ENCODE data around the gene DPCD. TPM values are rescaled to one million over a fixed set of nuclear protein-coding genes. Genes with fewer than 3 reads are reported as not detected.
A peak's percentile ranks its signal among the peaks of the same experiment; 100 is the strongest.

Gene DPCD
- total RNA-seq, 6 experiments from 2014 or later: 2.2 to 4.3 (median 3.5) TPM

GRCh38 chr10:101616415-101617101 lies 28.4 kb downstream of the DPCD start:
- intact Hi-C loops (cut with DNase I): no loop called here
- peak in 2 of 4 donors; percentile 18 for ATAC-seq
- no peak for DNase-seq

DNA sequence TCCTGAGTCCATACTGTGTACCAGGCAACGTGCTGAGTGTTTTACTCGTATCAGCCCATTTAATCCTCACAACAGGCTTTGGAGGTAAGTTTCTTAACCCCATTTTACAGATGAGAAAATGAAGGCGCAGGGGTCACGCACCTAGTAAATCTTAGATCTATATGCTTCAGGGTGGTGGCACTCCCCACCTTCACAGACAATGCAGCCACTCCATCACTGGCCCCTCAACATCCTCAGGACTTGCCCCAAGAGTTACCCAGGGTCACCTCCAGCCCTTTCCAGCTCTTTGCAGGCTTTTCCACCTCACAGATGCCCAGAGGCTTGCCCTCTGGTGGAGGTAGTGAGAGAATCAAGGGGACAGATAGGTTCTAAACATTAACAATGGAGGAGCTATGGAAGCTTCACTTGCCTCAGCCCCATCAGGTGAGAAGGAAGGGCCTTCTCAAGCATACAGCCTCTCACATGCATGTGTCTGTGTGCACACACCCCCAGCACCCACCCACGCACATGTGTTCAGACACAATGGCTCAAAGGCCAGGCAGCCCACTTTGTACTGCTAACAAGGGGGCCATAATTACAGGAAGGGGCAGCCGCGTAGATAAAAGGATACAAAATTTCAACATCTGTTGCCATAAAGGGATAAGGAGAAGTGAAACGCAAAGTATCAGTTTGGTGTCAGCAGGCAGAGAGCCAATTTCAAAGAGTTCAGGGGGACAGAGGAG lies 29.1 kb downstream of the DPCD start:
- TF ChIP-seq CTCF (IDR thresholded peaks at IDR 0.05) (no peak), POLR2A (IDR thresholded peaks at IDR 0.05) (no peak)
- H3K4me3 ChIP-seq: no peak overlapping the region
- H3K27me3 ChIP-seq: no peaks in the 10 kb centered on the region
- no peaks in the 10 kb centered on the region for H3K9me3 ChIP-seq
- H3K36me3 ChIP-seq: peaks cover 0 to 2% (median 0%) of the 10 kb centered on the region in 4 donors
- no peak for DNase-seq
- WGBS (ENCODE audit: insufficient coverage, low coverage, low lambda C conversion rate, missing lambda C conversion rate): 86% methylated on average over 6 of the region's 8 CpGs
- H3K4me1 ChIP-seq: no peaks in the 10 kb centered on the region
- intact Hi-C loops (cut with DNase I): no loop called here
- no peak for ATAC-seq
- H3K27ac ChIP-seq: no peak overlapping the region

More at GRCh38 chr10:101616415-101617101, 28.4 kb downstream of the DPCD start:
- H3K27me3 ChIP-seq: no peaks in the 10 kb centered on the region
- no peak overlapping the region for H3K27ac ChIP-seq
- no peaks in the 10 kb centered on the region for H3K4me1 ChIP-seq
- WGBS (ENCODE audit: insufficient coverage, low coverage, low lambda C conversion rate, missing lambda C conversion rate): 48% methylated on average over 4 of the region's 9 CpGs
- no peak for TF ChIP-seq CTCF (IDR thresholded peaks at IDR 0.05)
- TF ChIP-seq POLR2A (IDR thresholded peaks at IDR 0.05): no peak
- H3K4me3 ChIP-seq: no peak overlapping the region
- H3K9me3 ChIP-seq: no peaks in the 10 kb centered on the region
- H3K36me3 ChIP-seq: peaks cover 0 to 4% (median 0%) of the 10 kb centered on the region in 4 donors

DNA sequence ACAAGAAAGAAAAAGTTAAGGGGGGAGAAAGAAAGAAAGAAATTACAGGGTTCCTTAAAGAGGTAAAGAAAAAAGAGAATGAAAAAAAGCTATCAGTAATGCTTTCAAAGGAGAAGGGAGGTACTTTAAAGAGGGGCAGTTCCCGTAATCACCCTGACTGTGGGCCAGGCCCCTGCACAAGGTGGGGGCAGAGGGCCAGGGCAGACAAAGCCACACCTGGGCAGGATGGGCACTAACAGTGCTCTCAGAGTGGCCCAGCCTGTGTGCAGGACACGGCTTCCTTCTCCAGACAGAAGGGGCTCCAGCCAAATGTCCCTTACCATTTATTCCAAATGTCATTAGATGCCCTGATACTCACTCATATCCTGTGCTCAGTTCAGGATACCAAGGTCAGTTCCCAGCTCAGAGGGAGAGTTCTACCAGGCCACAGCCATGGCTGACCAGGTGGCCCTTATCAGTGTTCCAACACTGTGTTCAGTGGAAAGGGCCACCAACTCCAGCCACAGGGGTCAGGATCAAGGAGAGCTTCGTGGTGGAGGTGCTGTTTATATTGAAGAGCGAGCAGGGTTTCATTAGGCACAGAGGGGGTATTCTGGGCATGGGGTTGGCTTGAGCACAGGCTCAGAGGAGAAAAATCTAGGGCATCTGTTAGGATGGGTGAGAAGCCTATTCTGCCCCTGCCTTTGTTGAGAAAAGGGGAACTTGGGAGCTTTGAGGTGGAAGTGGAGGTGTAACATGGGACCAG lies 29.9 kb downstream of the DPCD start:
- DNase-seq: no peak
- peaks cover 0 to 3% (median 0%) of the 10 kb centered on the region in 4 donors for H3K36me3 ChIP-seq
- 85% methylated on average over 2 of the region's 4 CpGs for WGBS (ENCODE audit: insufficient coverage, low coverage, low lambda C conversion rate, missing lambda C conversion rate)
- H3K27ac ChIP-seq: no peak overlapping the region
- H3K4me1 ChIP-seq: no peaks in the 10 kb centered on the region
- ATAC-seq: no peak
- no peaks in the 10 kb centered on the region for H3K27me3 ChIP-seq
- no peaks in the 10 kb centered on the region for H3K9me3 ChIP-seq
- TF ChIP-seq POLR2A (IDR thresholded peaks at IDR 0.05) (no peak), CTCF (IDR thresholded peaks at IDR 0.05) (no peak)
- no peak overlapping the region for H3K4me3 ChIP-seq
- intact Hi-C loops (cut with DNase I): no loop called here

DNA sequence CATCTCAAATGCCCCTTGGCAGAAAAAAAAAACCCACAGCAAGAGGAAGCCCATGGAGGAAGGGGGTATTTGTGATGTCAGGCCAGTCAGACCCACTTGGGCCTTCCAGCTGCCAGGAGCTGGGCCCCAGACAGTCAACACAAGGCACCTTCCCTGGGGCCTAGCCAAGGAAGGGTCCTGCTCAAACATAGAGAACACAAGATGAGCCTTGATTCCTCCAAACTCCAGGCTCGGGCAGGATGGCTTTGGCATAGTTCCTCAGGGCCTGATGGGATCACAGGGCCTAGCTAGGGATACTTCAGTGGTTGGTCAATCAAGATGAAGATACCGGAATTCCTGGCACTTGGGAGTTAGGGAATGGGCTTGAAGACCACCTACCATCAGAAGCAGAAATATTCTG lies 30.8 kb downstream of the DPCD start:
- DNase-seq (no peak), ATAC-seq (no peak)
- intact Hi-C loops (cut with DNase I): no loop called here
- H3K4me1 ChIP-seq: no peaks in the 10 kb centered on the region
- no peak for TF ChIP-seq CTCF (IDR thresholded peaks at IDR 0.05)
- no peak for TF ChIP-seq POLR2A (IDR thresholded peaks at IDR 0.05)
- no peaks in the 10 kb centered on the region for H3K27me3 ChIP-seq
- peaks cover 0 to 3% (median 0%) of the 10 kb centered on the region in 4 donors for H3K36me3 ChIP-seq
- H3K27ac ChIP-seq: no peak overlapping the region
- no peaks in the 10 kb centered on the region for H3K9me3 ChIP-seq
- no peak overlapping the region for H3K4me3 ChIP-seq
- WGBS (ENCODE audit: insufficient coverage, low coverage, low lambda C conversion rate, missing lambda C conversion rate): 80% methylated on average over 1 of the region's 2 CpGs

Measured in right lobe of liver (tissue), 6 donors.